HG02981 (cell line): Measurements from ENCODE around the gene NAALADL2.
"Not testable (repeated sequence)": the region's sequence is repeated elsewhere in the genome, so short reads cannot be mapped to it uniquely, and the experiment has no call there.

Experiments
- ATAC-seq: cut with Tn5 transposase; IDR thresholded peaks from one replicate; pipeline ENCODE4 v1.9.1; 2021; ENCODE audit warnings: mild to moderate bottlenecking, moderate library complexity; ENCODE audit not compliant: unreplicated experiment

NAALADL2 gene

DNA sequence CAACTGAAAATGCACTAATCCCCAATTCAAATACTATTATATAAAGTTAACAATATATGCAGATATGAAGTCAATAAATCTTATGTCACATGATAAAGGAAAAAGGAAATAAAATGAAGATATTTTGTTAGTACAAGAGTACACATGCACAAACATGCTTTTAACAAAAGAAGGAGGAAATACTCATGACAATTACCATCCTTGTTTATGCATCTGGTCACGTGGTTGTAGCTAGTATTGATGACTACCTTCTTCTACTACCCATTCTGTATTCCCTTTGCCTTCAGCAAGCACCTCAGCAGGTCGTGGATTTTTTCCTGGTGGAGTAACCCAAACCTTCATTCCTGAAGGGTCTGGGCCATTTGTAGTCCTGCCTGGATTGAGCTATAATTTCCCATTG is 669.6 kb downstream of the NAALADL2 start:
- not testable (repeated sequence) for ATAC-seq

DNA sequence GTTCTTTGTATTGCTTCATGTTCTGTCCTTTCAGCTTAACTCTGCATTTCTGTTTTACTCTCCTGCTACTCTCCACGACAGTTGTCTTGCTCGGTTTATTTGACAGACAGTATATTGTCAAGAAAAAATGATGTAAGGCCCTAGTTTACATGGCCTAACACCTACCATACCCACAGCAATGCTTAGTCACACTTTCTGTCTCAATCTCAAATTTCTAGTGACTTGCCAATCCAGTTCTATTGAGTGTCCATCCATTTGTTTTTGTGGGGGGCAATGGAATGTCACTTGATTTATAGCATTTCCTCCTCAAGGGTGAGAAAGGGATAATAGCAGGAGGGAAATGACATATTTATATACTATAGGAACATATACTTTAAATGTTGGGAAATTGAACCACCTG is 676.2 kb downstream of the NAALADL2 start:
- ATAC-seq: no peak

DNA sequence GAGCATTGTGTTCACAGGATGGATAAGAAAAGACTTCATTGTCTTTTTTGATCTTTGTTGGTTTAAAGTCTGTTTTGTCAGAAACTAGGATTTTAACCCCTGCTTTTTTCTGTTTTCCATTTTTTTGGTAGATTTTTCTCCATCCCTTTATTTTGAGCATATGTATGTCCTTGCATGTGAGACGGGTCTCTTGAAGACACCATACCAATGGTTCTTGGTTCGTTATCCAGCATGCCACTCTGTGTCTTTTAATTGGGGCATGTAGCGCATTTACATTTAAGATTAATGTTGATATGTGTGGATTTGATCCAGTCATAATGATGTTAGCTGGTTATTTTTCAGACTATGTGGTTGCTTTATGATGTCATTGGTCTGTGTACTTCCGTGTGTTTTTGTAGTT is 687.0 kb downstream of the NAALADL2 start:
- ATAC-seq: no peak

DNA sequence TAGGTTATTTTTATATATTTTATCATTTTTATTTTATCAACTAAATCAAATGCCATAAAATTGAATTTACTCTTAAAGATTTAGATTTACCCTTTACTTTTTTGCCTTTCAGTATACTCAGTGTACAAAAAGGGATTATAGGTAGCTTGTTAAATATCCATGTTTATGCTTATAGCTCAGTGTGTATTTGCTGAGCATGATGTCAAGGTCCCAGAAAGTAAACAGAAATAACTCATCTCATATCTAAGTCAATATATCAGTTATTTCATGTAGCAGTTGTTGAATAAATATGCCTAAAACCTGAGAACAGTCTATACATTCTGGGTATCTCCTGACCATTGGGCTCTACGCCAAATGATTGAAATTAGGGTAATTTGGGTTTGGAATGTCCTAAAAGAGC is 693.8 kb downstream of the NAALADL2 start:
- ATAC-seq: no peak

DNA sequence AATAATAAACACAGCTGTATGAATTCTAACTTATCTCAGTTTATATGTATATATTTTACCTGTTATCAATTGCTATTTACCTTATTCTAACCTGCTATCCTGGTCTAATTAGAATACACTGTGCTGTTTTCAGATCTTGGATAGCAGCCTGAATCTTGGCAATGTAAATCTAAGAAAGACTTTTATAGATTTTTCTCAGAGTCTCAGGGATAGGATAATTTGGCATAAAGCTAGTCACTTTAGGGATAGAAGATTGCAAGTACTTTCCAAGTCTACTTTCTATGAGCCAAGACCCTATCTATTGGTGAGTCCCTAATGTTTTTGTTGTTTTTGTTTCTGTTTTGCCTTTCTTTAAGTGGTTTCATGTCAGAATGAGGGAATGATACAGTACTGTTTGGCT is 695.7 kb downstream of the NAALADL2 start:
- no peak for ATAC-seq

DNA sequence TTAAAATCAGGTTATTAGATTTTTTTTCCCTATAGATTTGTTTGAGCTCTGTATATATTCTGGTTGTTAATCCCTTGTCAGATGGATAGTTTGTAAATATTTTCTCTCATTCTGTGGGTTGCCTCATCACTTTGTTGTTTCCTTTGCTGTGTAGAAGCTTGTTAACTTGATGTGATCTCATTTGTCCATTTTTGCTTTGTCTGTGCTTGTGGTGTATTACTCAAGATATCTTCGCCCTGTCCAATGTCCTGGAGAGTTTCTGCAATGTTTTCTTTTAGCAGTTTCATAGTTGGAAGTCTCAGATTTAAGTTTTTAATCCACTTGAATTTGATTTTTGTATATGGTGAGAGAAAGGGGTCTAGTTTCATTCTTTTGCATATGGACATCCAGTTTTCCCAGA is 699.1 kb downstream of the NAALADL2 start:
- no peak for ATAC-seq

DNA sequence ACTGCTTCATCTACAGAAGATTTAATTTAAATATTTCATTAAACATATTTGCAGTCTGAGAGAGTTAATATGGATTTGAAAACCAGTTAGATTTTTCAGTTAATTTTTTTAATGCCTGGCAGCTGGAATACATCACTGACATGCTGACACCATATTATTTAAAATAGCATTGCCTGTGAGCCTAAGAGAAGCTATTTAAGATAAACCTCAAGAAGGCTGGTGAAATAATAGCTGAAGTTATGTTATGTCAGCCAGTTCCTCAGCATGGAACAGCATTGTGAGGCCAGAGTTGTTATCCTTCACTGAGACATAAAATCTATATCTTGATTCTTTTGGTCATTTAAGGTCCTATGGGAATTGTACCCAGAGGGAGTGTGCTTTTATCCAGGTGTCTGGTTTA is 705.2 kb downstream of the NAALADL2 start:
- ATAC-seq: no peak

DNA sequence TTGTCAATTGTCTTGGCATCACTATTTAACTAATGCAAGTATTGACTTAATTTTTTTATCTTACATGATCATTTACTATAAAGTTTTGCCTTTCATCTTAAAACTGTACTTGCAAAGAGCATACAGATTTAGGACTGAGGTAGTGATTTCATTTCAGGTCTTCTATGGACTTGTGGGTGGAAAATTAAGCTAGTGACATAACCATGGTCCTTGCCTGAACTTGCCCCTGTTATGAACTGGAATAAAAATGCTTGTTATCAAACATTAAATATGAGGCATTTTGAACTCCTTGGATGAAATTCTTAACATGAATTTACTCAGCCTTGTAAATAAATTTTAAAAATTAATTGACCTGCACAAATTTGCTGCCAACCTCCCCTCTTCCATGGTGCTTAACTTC is 712.0 kb downstream of the NAALADL2 start:
- no peak for ATAC-seq

DNA sequence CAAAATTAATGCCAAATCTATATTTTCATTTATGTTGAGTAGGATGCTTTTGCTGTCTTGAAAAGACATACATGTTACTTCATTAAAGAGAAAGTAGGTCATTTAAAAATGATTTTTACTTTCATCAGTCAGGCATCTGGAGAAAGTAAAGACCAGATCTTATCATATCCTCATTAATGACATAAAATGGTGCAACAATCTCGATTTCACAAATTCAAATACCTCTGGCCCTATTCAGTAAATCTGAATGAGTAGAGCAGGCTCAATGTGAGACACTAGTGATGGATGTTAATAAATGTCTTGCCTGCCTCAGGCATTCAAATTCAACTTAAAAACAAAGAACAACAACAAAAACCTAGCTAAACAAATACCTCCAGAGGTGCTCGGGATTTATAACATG is 714.1 kb downstream of the NAALADL2 start:
- ATAC-seq: no peak

DNA sequence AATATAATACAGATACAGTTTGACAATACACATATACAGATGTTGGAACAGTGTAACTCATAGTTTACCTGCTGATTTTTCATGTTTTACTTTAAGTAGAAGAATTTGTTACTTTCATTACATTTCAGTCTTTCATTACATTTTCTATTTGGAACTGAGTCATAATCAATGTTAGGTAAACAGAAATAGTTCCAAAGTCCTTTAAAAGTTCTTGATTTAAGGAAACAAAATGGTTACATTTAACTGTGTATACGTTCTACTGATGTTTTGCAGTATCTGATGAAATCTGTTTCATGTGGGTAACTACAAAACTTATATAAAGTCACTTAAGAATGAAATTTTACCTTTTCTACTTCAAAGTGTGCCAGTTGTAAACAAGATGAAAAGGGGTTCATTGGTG is 721.2 kb downstream of the NAALADL2 start:
- ATAC-seq: no peak

DNA sequence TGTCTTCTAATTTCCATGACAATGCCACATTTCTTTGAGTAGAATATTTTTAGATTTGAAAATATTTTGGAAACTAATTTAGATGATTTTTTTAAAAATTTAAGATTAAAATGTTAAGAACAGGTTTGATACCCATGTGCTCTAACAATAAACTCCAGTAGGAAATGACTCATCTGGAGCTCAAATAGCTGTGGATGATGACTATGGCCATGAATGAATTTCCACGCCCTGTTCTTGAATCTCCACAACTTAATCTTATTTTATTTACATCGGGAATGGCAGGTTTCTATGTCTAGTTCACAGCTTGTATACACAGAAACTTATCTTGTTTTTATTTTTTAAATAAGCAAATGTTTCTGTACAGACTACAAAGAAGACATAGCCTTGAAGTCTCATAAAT is 726.8 kb downstream of the NAALADL2 start:
- no peak for ATAC-seq

DNA sequence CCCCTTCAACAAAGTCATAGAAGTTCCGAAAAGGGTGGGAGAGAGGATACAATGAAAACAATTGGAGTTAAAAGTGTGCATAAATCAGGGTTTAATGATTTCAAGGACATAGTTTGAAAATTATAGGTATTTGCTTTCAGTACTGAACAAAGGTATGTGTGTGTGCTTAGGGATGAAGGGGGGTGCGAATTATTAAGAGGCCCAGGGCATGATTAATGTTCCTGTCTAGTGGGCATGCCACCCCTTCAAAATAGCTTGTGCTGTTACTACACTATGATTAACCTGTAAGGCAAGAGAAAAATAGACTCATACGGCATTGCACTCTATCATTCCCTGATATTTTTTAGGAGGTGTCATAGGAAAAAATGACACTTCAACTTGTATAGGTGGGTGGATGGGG is 731.6 kb downstream of the NAALADL2 start:
- ATAC-seq: no peak

DNA sequence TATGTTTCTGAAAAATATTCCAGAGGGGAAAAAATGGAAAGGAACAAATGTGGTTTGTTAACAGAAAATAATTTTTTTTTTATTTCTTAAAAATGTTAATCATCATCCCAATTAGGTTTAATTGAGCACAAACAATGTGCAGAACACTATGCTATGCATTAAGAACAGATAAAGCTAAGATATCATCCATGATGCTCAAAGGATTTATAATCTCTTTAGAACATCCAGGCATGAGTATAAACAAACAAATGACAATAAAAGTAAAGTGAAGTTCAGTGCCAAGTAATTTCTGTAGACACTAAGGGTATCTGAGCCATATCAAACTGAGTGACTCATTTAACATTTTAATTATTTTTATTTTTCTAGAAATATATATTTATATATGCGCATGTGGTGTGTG is 732.2 kb downstream of the NAALADL2 start:
- no peak for ATAC-seq

DNA sequence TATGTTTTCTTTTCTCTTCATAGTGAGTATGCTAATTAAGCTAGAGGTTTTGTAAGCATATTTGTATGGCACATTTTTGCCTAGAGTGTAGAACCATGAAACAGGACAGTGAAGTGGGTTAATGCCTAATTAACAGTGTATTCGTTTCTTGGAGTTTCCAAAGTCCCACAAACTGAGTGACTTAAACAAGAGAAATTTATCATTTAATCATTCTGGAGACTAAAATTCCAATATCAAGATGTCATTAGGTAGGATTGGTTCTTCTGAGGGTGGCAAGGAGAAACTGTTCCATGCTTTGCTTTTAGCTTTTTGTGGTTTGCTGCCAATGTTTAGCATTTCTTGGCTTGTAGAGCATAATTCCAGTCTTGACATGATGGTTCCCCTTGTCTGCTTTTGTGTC is 734.2 kb downstream of the NAALADL2 start:
- no peak for ATAC-seq

DNA sequence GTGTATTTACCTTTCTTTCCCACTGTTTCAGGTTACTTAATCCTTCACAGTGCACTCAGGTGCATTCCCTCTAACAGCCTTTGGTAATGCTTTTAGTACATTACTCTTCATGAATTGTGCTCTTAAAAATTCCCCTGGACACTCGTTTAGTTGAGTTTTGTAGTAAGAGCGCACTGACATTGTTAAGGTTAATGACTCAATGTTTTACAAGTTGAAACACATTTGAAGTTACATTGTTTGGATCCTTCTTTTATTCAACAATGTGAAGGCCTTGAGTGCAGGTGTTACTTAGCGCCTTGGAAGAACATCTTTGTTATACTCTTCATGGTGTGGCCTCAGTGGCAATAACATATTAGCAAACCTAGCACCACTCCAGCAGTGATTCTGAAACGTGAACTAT is 739.6 kb downstream of the NAALADL2 start:
- no peak for ATAC-seq

DNA sequence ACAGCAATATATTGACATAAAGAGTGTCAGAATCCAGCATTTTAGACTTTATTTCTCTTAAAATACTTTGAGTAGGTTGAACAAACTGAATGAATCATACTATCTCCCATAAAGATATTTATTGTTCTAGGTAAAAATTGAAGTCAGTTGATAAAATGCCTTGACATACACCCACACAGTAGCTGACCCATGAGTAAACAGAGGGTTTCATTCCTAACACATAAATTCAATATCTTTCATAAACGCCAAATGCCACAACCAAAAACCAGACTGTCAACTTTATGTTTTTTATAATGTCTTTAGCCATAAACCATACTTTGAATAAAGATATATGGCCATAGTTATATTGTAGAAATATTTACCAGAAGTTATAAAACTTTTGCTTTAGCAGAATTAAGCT is 742.4 kb downstream of the NAALADL2 start:
- ATAC-seq: no peak

DNA sequence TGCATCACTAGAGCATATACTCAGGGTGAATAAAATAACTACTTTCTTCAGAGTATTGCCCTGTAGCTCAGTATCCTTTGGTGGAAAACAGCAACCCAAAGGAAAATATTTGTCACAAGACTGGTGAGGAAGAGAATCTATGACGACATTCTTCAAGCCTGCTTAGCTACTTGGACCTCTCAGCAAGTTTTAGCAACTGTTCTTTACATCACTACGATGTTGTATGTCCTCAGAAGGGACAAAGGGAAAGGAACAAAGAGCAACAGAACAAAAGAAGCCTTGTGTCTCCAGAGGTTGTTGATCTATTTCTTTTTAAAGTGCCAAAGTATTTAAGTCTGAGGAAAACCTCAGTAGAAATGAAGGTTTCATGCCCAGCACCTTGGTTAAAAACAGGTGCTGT is 746.7 kb downstream of the NAALADL2 start:
- ATAC-seq: no peak

DNA sequence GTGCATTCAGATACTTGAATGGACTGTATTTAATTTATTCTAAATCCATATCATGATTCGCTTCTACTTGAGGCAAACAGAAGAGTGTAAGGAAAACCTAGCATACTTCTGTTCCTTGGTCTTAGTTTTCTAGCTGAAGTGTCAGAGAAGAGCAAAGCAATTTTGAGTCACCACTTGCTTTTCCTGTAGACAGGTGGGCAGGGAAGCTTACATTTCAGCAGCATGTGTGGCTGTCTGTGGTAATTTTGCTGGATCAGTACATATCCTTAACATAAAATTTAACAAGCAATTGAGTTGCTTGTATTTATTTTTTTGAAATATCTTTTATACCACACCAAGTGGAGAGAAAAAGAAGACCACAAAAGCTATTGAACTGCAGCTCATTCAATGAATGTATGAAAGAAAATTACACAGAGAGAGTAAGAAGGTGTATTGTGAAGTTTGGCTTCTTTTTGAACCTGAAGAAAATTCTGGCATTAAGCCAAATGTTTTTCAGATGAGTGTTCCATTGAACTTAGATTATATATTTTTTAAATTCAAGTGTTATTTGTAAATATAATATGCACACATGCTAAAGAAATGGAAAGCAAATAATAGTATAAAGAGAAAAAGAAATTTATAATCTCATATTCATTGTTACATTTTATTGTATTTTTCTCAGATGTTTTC is 747.6 kb downstream of the NAALADL2 start:
- ATAC-seq: no peak

DNA sequence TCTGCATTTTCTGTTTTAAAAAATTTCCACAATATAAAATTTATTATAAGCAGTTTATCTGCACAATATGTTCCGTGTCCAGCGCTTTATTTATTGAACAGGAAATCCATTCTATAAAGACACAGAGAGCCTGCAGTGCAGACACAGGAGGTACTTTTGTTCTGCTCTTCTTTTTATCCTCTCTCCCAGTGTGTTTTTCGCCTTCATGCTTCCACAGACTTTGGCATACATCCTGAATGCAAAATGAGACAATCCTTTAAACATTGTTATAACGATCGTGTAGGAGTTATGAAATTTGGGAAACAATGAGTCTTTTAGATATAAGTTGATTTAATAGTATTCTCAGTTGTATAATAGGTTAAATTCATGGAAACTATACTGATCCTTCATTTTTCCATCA is 749.2 kb downstream of the NAALADL2 start:
- no peak for ATAC-seq

DNA sequence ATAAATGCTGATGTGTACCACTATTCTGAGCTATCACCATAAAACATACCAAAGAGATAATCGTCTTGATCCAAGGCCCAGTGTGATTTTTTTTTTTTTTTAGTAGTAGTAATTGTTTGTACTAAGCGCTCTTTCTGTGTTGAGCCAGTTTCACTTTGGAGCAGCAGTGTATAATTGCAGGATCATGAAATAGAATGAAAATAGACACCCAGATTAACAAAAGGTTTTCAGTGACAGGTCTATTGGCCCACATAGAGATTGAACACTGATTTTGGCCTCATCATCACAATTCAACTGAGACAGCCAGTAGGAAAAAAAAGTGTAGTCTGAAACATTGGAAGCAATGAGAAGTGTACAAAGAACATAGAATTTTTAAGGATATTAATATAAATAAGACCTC is 749.8 kb downstream of the NAALADL2 start:
- no peak for ATAC-seq

DNA sequence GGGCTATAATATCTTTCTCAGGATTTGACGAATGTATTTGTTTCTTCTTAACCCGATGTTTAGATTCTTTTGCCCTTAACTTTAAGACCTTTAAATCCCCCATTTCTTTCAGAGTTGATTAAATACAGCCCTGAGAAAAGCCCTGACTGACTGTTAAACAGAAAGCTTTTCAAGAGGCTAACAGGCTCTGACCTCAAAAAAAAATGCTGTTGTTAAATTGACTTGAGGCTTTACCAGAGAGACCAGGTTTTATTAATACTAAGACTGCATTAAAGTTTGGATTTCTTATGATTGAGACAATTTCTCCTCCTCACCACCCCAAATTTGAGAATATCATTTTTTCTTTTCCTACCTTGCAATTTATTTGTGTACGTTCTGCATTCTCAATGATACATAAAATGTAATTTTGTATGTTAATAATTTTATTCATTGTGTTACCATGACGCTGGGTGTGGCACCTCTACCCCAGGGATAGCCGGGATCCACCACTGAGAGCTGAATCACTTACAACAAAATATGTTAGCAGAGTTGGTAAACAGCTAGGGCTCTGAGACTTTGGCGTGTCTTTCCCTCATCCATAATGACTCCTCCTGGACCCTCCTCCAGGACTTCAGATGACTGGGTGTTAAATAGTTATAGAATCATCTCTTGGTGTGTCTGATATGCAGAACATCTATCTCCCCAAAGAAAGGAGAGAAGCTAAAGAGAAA is 753.5 kb downstream of the NAALADL2 start:
- ATAC-seq: no peak

DNA sequence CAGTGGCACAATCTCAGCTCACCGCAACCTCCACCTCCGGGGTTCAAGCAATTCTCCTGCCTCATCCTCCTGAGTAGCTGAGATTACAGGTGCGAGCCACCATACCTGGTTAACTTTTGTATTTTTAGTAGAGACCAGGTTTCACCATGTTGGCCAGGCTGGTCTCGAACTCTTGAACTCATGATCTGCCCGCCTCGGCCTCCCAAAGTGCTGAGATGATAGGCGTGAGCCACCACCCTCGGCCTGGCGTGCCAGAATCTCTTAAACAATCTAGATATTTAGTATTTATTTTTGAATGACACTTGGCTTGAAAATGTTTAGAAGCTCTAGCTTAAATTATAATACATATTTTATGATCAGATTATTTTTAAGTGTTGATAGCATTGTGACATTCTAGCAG is 755.0 kb downstream of the NAALADL2 start:
- ATAC-seq: not testable (repeated sequence)

DNA sequence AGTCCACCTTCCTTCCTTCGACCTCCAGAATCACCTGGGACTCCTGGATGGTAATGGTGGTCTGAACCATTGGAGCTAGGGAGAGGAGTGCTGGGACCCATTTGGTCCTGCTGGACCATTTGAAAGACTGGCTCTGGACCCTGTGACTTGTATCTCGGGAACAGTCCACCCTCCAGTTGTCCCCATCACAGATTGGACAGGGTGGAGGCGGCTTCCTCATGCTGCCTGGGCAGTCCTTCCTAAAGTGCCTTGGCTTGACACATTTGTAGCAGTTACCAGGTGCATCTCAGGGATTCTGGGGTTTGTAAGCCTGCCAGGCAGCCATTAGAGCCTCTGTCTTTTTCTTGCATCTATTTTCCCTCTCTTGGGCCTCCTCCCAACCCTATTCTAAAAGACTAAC is 758.1 kb downstream of the NAALADL2 start:
- no peak for ATAC-seq
